SK-N-MC (cell line): ENCODE data around the gene CACNA1E.

Source experiments
- DNase-seq: peaks from one replicate; pipeline ENCODE4 v3.0.0-alpha.2; 2011; ENCODE audit warnings: low read depth, low spot score
- H3K27ac ChIP-seq: fragments of 200-600 bp; sonication (generic); 2 replicates; pipeline ENCODE4 v1.5.1; 2016; ENCODE audit warnings: mixed run types
- H3K36me3 ChIP-seq: fragments of 200-600 bp; sonication (generic); 2 replicates; pipeline ENCODE4 v1.6.1; 2017; ENCODE audit warnings: antibody characterized with exemption, low read length, mixed read lengths; ENCODE audit not compliant: insufficient read depth
- H3K4me3 ChIP-seq: fragments of 200-600 bp; sonication (generic); 2 replicates; pipeline ENCODE4 v1.5.1; 2016
- H3K9ac ChIP-seq: fragments of 200-600 bp; sonication (generic); 2 replicates; pipeline ENCODE4 v1.8.0; 2017; ENCODE audit warnings: mixed run types, mixed read lengths; ENCODE audit not compliant: insufficient read length
- H3K9me3 ChIP-seq: fragments of 200-600 bp; sonication (generic); 2 replicates; pipeline ENCODE4 v1.6.1; 2017; ENCODE audit warnings: low read depth, mild to moderate bottlenecking, antibody characterized with exemption, low read length, moderate library complexity, mixed read lengths
- EZH2 ChIP-seq: fragments of 200-600 bp; sonication (generic); IDR thresholded peaks from one replicate; pipeline ENCODE4 v1.6.1; 2017; ENCODE audit warnings: antibody characterized with exemption
- FOXP2 ChIP-seq: optimal IDR thresholded peaks from 2 replicates; pipeline ENCODE3; 2011; ENCODE audit warnings: mild to moderate bottlenecking, moderate library complexity; ENCODE audit not compliant: insufficient read depth; ENCODE audit errors: extremely low read length, control extremely low read depth
- POLR2AphosphoS5 ChIP-seq: IDR thresholded peaks from 2 replicates; pipeline ENCODE4 v1.6.1; 2012; ENCODE audit warnings: mild to moderate bottlenecking, low read depth, low read length, borderline replicate concordance

Gene CACNA1E

DNA sequence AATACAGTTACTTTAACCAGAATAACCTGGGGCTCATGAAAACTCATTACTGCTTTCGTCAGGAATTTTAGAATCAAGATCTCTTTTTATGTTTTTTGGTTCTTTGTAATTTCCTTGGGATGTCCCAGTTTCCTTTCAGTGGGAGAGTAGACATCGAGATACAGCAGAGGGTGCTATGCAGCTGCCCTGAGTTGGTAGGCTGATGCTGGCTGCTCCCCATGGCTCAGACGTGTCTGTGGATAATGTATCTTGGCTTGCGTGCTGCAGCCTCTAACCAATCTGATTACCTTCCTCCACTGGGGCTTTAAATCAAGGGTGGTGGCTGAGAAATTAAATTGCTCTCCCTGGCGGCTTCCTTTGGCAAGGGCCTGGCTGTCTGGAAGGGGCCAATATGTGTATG is 253.7 kb downstream of the CACNA1E start:
- Histone ChIP-seq H3K9ac (no peak overlapping the region), H3K27ac (no peak overlapping the region), H3K4me3 (no peak overlapping the region), H3K9me3 (no peaks in the 10 kb centered on the region), H3K36me3 (no peaks in the 10 kb centered on the region)
- TF ChIP-seq FOXP2 (no peak), EZH2 (no peak), POLR2AphosphoS5 (no peak)
- no peak for DNase-seq

DNA sequence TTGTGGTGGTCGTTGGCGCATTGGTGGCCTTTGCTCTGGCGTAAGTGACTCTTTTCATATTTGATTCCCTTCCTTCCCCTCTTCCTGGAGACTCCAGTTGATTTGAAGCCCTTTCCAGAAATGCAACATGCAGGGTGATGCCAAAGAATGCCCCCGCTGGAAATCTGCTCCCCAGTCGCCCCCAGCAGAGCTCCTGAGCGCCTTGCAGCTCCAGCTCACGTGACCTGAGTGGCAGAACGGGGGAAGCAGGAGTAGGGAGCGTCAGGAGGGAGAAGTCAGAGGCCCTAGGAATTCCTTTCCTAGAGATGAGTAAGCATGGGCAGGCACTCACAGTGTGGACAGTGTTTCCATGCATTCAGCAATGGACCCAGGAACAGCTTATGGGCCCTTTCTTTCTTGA is 255.9 kb downstream of the CACNA1E start:
- H3K9me3 ChIP-seq: no peaks in the 10 kb centered on the region
- no peaks in the 10 kb centered on the region for H3K36me3 ChIP-seq

DNA sequence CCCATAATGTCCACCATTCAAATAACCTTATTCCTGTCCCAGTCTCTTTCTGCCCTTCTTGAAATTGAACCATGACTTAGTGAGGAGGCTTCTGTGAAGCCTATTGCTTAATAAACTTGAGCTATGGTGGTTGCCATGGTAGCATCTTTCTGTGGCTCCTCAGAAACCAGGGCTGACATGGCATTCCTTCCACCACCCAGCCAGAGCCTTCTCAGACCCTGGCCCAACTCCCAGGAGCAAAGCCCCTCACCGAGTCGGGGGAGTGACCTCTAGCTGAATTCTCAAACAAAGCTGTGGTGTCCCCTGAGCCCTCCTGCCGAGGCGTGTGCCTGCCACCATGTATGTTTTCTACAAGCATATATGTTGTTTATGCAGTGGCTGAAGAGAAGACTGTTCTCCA is 259.1 kb downstream of the CACNA1E start:
- TF ChIP-seq EZH2 (no peak), POLR2AphosphoS5 (no peak), FOXP2 (no peak)
- no peak overlapping the region for H3K4me3 ChIP-seq
- H3K9ac ChIP-seq: no peak overlapping the region
- H3K27ac ChIP-seq: no peak overlapping the region
- no peaks in the 10 kb centered on the region for H3K9me3 ChIP-seq
- no peaks in the 10 kb centered on the region for H3K36me3 ChIP-seq
- DNase-seq: no peak

More for the DNA sequence above, 255.9 kb downstream of the CACNA1E start:
- H3K27ac ChIP-seq: no peak overlapping the region
- no peak overlapping the region for H3K4me3 ChIP-seq
- DNase-seq: no peak
- no peak overlapping the region for H3K9ac ChIP-seq
- no peak for TF ChIP-seq EZH2
- TF ChIP-seq FOXP2: no peak
- no peak for TF ChIP-seq POLR2AphosphoS5

DNA sequence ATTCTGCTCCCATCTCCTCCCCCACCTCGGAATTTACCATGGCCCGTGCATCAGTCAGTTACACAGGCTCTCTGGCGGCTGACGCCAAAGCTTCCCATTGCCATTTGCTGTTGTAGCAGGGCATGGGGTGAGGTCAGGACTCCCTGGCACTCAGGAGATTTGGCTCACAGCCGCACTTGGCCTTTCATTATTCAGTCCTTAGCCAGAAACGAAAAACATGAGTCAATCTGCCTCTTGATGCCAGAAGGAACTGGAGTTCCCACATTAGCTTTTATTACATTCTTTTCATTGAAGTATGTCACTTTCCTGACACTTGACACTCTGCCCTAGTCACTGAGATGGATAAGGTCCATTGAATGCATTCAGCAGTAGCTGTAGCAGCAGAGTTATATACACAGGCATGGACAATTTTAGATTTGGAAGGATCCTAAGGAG is 260.6 kb downstream of the CACNA1E start:
- Histone ChIP-seq H3K9me3 (no peaks in the 10 kb centered on the region), H3K4me3 (no peak overlapping the region), H3K9ac (no peak overlapping the region), H3K36me3 (no peaks in the 10 kb centered on the region), H3K27ac (no peak overlapping the region)
- TF ChIP-seq FOXP2 (no peak), EZH2 (no peak), POLR2AphosphoS5 (no peak)
- DNase-seq: no peak

DNA sequence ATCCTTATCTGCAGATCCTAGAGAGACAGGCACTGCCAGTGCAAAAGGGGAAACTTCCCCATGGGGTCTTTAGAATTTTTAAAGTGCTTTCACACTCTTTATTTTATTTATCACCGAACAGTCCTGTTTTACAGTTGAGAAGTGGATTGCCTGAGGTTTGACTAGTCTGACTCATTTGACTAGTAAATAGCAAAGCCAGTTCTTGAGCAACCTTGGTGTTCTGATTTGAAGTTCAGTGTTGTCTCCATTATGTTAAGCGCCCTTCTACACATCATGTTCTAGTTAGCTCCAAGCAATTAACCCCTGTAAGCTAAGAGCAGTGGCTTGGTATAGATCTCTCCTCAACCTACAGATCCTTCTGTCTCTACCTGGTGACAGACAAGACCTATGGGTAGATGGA is 262.9 kb downstream of the CACNA1E start:
- H3K27ac ChIP-seq: no peak overlapping the region
- no peaks in the 10 kb centered on the region for H3K9me3 ChIP-seq
- TF ChIP-seq EZH2 (no peak), POLR2AphosphoS5 (no peak), FOXP2 (no peak)
- DNase-seq: no peak
- H3K9ac ChIP-seq: no peak overlapping the region
- no peak overlapping the region for H3K4me3 ChIP-seq
- H3K36me3 ChIP-seq: no peaks in the 10 kb centered on the region

DNA sequence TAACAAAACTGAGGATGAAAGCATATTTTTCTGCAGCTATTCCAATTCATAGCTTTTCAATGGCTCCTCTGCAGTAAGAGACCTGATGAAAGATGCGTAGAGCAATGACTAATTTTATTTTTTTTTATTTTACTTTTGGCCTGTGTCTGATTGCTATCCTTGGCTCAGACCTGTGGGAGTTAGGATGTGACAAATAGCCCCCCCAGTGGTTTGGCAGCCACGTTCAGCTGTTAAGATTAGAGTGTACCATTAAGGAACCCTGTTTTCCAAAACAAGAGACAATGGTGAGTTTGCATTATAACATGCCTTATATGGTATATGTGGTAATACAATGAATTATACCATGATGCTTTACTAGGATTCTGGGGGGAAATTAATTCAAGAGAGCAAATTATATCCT is 264.7 kb downstream of the CACNA1E start:
- Histone ChIP-seq H3K4me3 (no peak overlapping the region), H3K9me3 (no peaks in the 10 kb centered on the region), H3K9ac (no peak overlapping the region), H3K27ac (no peak overlapping the region), H3K36me3 (no peaks in the 10 kb centered on the region)
- TF ChIP-seq POLR2AphosphoS5 (no peak), EZH2 (no peak), FOXP2 (no peak)
- DNase-seq: no peak

DNA sequence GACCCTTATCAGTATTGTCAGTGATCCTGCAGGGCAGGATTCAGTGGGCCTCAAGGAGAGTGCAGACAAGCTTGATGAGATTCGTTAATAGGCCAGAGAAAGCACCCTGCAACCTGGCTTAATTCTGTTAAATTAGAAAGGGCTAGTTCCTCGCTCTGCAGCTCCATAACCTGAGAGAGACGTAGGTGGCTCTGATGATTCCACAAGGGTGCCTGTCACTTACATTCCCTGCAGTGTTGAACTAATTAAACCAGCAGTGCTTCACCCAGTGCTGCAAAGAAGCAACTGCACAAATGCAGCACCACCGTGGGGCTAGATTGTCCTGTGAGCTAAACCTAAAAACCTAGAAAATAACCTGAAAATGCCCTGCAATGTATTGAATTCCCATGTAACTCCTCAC is 270.8 kb downstream of the CACNA1E start:
- H3K9ac ChIP-seq: no peak overlapping the region
- no peaks in the 10 kb centered on the region for H3K9me3 ChIP-seq
- no peak overlapping the region for H3K27ac ChIP-seq
- no peak for DNase-seq
- no peak for TF ChIP-seq POLR2AphosphoS5
- TF ChIP-seq FOXP2: no peak
- no peak for TF ChIP-seq EZH2
- H3K4me3 ChIP-seq: no peak overlapping the region
- H3K36me3 ChIP-seq: no peaks in the 10 kb centered on the region

DNA sequence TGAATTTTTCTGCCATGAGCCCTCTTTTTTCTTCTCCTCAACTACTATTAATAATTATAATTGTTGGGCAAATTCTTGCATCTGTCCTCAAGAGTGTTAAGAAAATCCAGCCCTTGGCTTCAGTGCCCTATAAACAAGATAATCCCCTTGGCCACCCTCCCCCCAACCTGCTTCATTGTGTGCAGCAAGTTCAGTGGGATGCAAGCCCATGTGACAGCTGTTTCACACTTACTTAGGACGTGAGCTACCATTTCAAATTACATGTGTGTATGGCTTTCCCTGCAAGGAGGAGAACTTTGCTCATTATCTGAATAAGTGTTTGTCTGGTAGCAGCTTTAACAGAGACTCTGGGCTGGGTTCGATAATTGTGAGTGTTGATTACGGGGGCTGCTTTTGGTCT is 276.2 kb downstream of the CACNA1E start:
- no peak overlapping the region for H3K27ac ChIP-seq
- no peaks in the 10 kb centered on the region for H3K36me3 ChIP-seq
- H3K9ac ChIP-seq: no peak overlapping the region
- H3K9me3 ChIP-seq: no peaks in the 10 kb centered on the region
- TF ChIP-seq EZH2 (no peak), FOXP2 (no peak)
- no peak overlapping the region for H3K4me3 ChIP-seq
- DNase-seq: no peak

DNA sequence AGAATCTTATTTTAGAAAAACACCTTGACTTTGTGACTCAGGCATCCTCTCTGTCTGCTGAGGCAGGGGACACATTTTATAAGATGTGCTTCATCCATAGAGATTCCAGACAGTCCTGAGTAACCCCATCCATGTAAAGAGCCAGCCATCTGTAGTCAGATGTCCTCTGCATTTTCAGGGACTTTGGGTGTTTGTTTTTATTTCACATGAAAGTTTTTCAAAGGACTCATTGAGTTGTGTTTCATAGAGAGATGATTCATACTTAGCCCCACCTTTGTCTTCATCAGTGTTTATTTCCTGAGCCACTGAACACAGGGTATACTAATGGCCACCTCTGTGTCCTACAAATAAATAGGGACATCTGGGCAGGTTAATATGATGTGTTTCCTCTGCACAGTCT is 280.4 kb downstream of the CACNA1E start:
- H3K9me3 ChIP-seq: no peaks in the 10 kb centered on the region
- no peak for DNase-seq
- no peaks in the 10 kb centered on the region for H3K36me3 ChIP-seq
- no peak overlapping the region for H3K9ac ChIP-seq
- TF ChIP-seq EZH2 (no peak), FOXP2 (no peak), POLR2AphosphoS5 (no peak)
- H3K27ac ChIP-seq: no peak overlapping the region
- H3K4me3 ChIP-seq: no peak overlapping the region
